Measurements from ENCODE around the gene ZNF587B.
"Not testable (repeated sequence)": the region's sequence is repeated elsewhere in the genome, so short reads cannot be mapped to it uniquely, and the experiment has no call there.

GRCh38 chr19:57823155-57823554 is 6.9 kb upstream of the ZNF587B start:
- TF ChIP-seq EZH2 (IDR thresholded peaks at IDR 0.05; ENCODE audit: insufficient read depth, poor library complexity, severe bottlenecking); EZH2phosphoT487 (IDR thresholded peaks at IDR 0.05; ENCODE audit: insufficient read depth, low read depth): not testable (repeated sequence)

Data from GM23248 (cell line).